ENCODE data around the gene MALRD1.
"Not testable (repeated sequence)": the region's sequence is repeated elsewhere in the genome, so short reads cannot be mapped to it uniquely, and the experiment has no call there.

Gene MALRD1

GRCh38 chr10:19724287-19724686 is 675.7 kb downstream of the MALRD1 start:
- DNase-seq, result no peak

- no peak for DNase-seq
Measured at GRCh38 chr10:19728376-19728775, 679.8 kb downstream of the MALRD1 start.

GRCh38 chr10:19728964-19729363 is 680.4 kb downstream of the MALRD1 start:
- DNase-seq, result no peak

GRCh38 chr10:19730167-19730906 is 681.7 kb downstream of the MALRD1 start:
- no peak for DNase-seq

GRCh38 chr10:19730907-19731217 is 682.3 kb downstream of the MALRD1 start:
- DNase-seq, result no peak

- DNase-seq, result no peak
Measured at GRCh38 chr10:19731560-19731959, 683.0 kb downstream of the MALRD1 start.

- DNase-seq, result no peak
Measured at GRCh38 chr10:19738440-19738839, 689.8 kb downstream of the MALRD1 start.

GRCh38 chr10:19739232-19739631 is 690.6 kb downstream of the MALRD1 start:
- DNase-seq, result not testable (repeated sequence)

GRCh38 chr10:19742144-19742543 is 693.5 kb downstream of the MALRD1 start:
- DNase-seq, result not testable (repeated sequence)

GRCh38 chr10:19745672-19746071 is 697.1 kb downstream of the MALRD1 start:
- no peak for DNase-seq

GRCh38 chr10:19749185-19749729 is 700.7 kb downstream of the MALRD1 start:
- DNase-seq, result no peak

- DNase-seq, result no peak
Measured at GRCh38 chr10:19750972-19751371, 702.4 kb downstream of the MALRD1 start.

GRCh38 chr10:19756919-19757318 is 708.3 kb downstream of the MALRD1 start:
- no peak for DNase-seq

GRCh38 chr10:19762026-19762425 is 713.4 kb downstream of the MALRD1 start:
- no peak for DNase-seq

GRCh38 chr10:19764111-19764510 is 715.5 kb downstream of the MALRD1 start:
- no peak for DNase-seq

GRCh38 chr10:19767876-19768275 is 719.3 kb downstream of the MALRD1 start:
- DNase-seq, result no peak

- not testable (repeated sequence) for DNase-seq
Measured at GRCh38 chr10:19769826-19770225, 721.2 kb downstream of the MALRD1 start.

GRCh38 chr10:19772972-19773371 is 724.4 kb downstream of the MALRD1 start:
- no peak for DNase-seq

- DNase-seq, result no peak
Measured at GRCh38 chr10:19775296-19775695, 726.7 kb downstream of the MALRD1 start.

GRCh38 chr10:19777806-19778205 is 729.2 kb downstream of the MALRD1 start:
- no peak for DNase-seq

- DNase-seq, result no peak
Measured at GRCh38 chr10:19778996-19779395, 730.4 kb downstream of the MALRD1 start.

GRCh38 chr10:19782430-19783089 is 734.0 kb downstream of the MALRD1 start:
- DNase-seq, result no peak

- no peak for DNase-seq
Measured at GRCh38 chr10:19783721-19784120, 735.1 kb downstream of the MALRD1 start.
